Tracheal epithelial cell (primary cell): ENCODE measurements around the gene DDR2. TPM values are rescaled to one million over a fixed set of nuclear protein-coding genes. Genes with fewer than 3 reads are reported as not detected.

Experiments used
- total RNA-seq: library from RNA; depleted of rRNA; stranded (reverse); fragments of >200 nt; gene quantifications from 2 replicates; pipeline ENCODE4 v1.2.1, GENCODE V29; 2014

The DDR2 gene
- 1.7 TPM in 2 replicates for total RNA-seq

GRCh38 chr1:162632217-162632666, at the start of gene DDR2:
DDR2 (plus strand) TSS chr1:162632464; CDS start chr1:162719064, 86,600 bp downstream.

GRCh38 chr1:162790303-162790984, 158.2 kb downstream of the DDR2 start, which contains the start of gene HSD17B7:
HSD17B7 (plus strand) TSS chr1:162790702; CDS start chr1:162790801, 99 bp downstream.

Other genes starting within 250 kb of the DDR2 start
- under 0.01 and 0.21 TPM in 2 replicates for gene SH2D1B, start 220.3 kb upstream of the DDR2 start, total RNA-seq
- 55.4 and 65.4 TPM in 2 replicates for gene UHMK1, start 134.6 kb upstream of the DDR2 start, total RNA-seq
- gene UAP1, start 70.7 kb upstream of the DDR2 start, total RNA-seq, result 94.4 and 124 TPM in 2 replicates
- 28.2 and 30.3 TPM in 2 replicates for gene HSD17B7, start 158.2 kb downstream of the DDR2 start, total RNA-seq
- gene CCDC190, start 228.7 kb downstream of the DDR2 start, total RNA-seq, result not detected in 2 replicates